ENCODE measurements around the gene BRK1.
A peak's percentile ranks its signal among the peaks of the same experiment; 100 is the strongest.
"Not testable (repeated sequence)": the region's sequence is repeated elsewhere in the genome, so short reads cannot be mapped to it uniquely, and the experiment has no call there.

The BRK1 gene

GRCh38 chr3:10115326-10116137 is at the start of gene BRK1:
Gene BRK1 (plus strand): TSS chr3:10115675. CDS start chr3:10115702, 27 bp downstream.
- peak; percentile 99 for DNase-seq

GRCh38 chr3:10070077-10070476 is 45.4 kb upstream of the BRK1 start:
- not testable (repeated sequence) for DNase-seq

GRCh38 chr3:10074666-10075065 is 40.8 kb upstream of the BRK1 start:
- DNase-seq, result no peak

GRCh38 chr3:10081871-10082270 is 33.6 kb upstream of the BRK1 start:
- no peak for DNase-seq

- DNase-seq, result no peak
Measured at GRCh38 chr3:10085738-10086137, 29.7 kb upstream of the BRK1 start.

GRCh38 chr3:10088256-10088655 is 27.2 kb upstream of the BRK1 start:
- DNase-seq, result no peak

GRCh38 chr3:10090179-10090578 is 25.3 kb upstream of the BRK1 start:
- DNase-seq, result no peak

- DNase-seq, result not testable (repeated sequence)
Measured at GRCh38 chr3:10090774-10091173, 24.7 kb upstream of the BRK1 start.

- DNase-seq, result not testable (repeated sequence)
Measured at GRCh38 chr3:10091387-10091786, 24.1 kb upstream of the BRK1 start.

GRCh38 chr3:10093678-10094077 is 21.8 kb upstream of the BRK1 start:
- no peak for DNase-seq

- no peak for DNase-seq
Measured at GRCh38 chr3:10099041-10099440, 16.4 kb upstream of the BRK1 start.

GRCh38 chr3:10106919-10107318 is 8.6 kb upstream of the BRK1 start:
- DNase-seq, result peak; percentile 71

- DNase-seq, result no peak
Measured at GRCh38 chr3:10108091-10108490, 7.4 kb upstream of the BRK1 start, which contains the start of gene FANCD2OS. Gene FANCD2OS (minus strand): TSS chr3:10108255. CDS start chr3:10104774, 3,481 bp downstream.

- DNase-seq, result peak; percentile 65
Measured at GRCh38 chr3:10116138-10116460, 624 bp downstream of the BRK1 start.

GRCh38 chr3:10116928-10117327 is 1.5 kb downstream of the BRK1 start:
- DNase-seq, result no peak

- DNase-seq, result peak; percentile 30
Measured at GRCh38 chr3:10119376-10119775, 3.9 kb downstream of the BRK1 start.

GRCh38 chr3:10121064-10121463 is 5.6 kb downstream of the BRK1 start:
- DNase-seq, result no peak

- no peak for DNase-seq
Measured at GRCh38 chr3:10122724-10123123, 7.2 kb downstream of the BRK1 start.

- DNase-seq, result peak; percentile 24
Measured at GRCh38 chr3:10135872-10136271, 20.4 kb downstream of the BRK1 start.

GRCh38 chr3:10136426-10137005 is 21.0 kb downstream of the BRK1 start:
- DNase-seq, result peak; percentile 28

- peak; percentile 87 for DNase-seq
Measured at GRCh38 chr3:10137178-10137577, 21.7 kb downstream of the BRK1 start.

GRCh38 chr3:10140996-10141546 is 25.6 kb downstream of the BRK1 start:
- DNase-seq, result peak; percentile 33

- peak; percentile 23 for DNase-seq
Measured at GRCh38 chr3:10142707-10143560, 27.5 kb downstream of the BRK1 start.
